A549 (cell line): ENCODE data around the gene PDGFRA.
"Not testable (repeated sequence)": the region's sequence is repeated elsewhere in the genome, so short reads cannot be mapped to it uniquely, and the experiment has no call there.

ENCODE experiments used
- CEBPB ChIP-seq, 2 experiments: fragments of >200 bp in 1 of 2; sonication (Bioruptor Twin) in 1 of 2; formaldehyde crosslinking in 1 of 2; IDR thresholded peaks; 2 replicates each; pipeline ENCODE4 v1.6.1; 2012 to 2016
- CTCF ChIP-seq: fragments of >200 bp; sonication (Bioruptor Twin); formaldehyde crosslinking; IDR thresholded peaks from 3 replicates; pipeline ENCODE4 v1.5.1; 2016
- ESRRA ChIP-seq: fragments of 150-350 bp; IDR thresholded peaks from 2 replicates; pipeline ENCODE4 v1.6.1; 2014; ENCODE audit warnings: mild to moderate bottlenecking, low read length, borderline replicate concordance
- JUN ChIP-seq, 2 experiments: fragments of >200 bp; sonication (Bioruptor Twin); formaldehyde crosslinking; IDR thresholded peaks; 2 replicates in 1 of 2; 3 replicates in 1 of 2; pipeline ENCODE4 v1.6.1; 2016 to 2017
- KDM1A ChIP-seq: fragments of 200-600 bp; sonication (generic); IDR thresholded peaks from 2 replicates; pipeline ENCODE4 v1.6.1; 2016; ENCODE audit warnings: low read depth, mild to moderate bottlenecking
- MYC ChIP-seq: IDR thresholded peaks from 2 replicates; pipeline ENCODE4 v1.6.1; 2012; ENCODE audit warnings: mild to moderate bottlenecking, inconsistent platforms, low read length, improper control_type of control experiment, borderline replicate concordance
- POLR2A ChIP-seq: IDR thresholded peaks from 2 replicates; pipeline ENCODE4 v1.6.1; 2012; ENCODE audit warnings: mild to moderate bottlenecking, low read length
- RCOR1 ChIP-seq: fragments of 150-350 bp; IDR thresholded peaks from 2 replicates; pipeline ENCODE4 v1.6.1; 2014; ENCODE audit warnings: antibody characterized with exemption, low read length, low read depth
- TP53 ChIP-seq: fragments of 250-450 bp; sonication (Bioruptor Pico); IDR thresholded peaks from 2 replicates; pipeline ENCODE4 v1.5.0; 2021; ENCODE audit warnings: mild to moderate bottlenecking, moderate library complexity
- ZSCAN20 ChIP-seq: fragments of 250-450 bp; sonication (Bioruptor Pico); IDR thresholded peaks from 2 replicates; pipeline ENCODE4 v1.8.0; 2022; ENCODE audit warnings: mild to moderate bottlenecking, moderate library complexity

- TF ChIP-seq CTCF; CEBPB (IDR thresholded peaks at IDR 0.05); KDM1A; POLR2A; TP53 (CRISPR knock-in tag); JUN (IDR thresholded peaks at IDR 0.05); RCOR1; MYC; ESRRA; ZSCAN20 (CRISPR knock-in tag): not testable (repeated sequence)
Measured at GRCh38 chr4:54342067-54342466, 113.0 kb downstream of the PDGFRA start.
